Mucosa of descending colon (tissue), 3 donors: Measurements from ENCODE around the gene CCDC6. TPM values are rescaled to one million over a fixed set of nuclear protein-coding genes. Genes with fewer than 3 reads are reported as not detected.

Experiments
- ATAC-seq: fragments of 200-7000 bp; cut with Tn5 transposase; one replicate; pipeline ENCODE4 v1.9.1; 2020; ENCODE audit warnings: mild to moderate bottlenecking, moderate library complexity
- DNase-seq, 3 donors: peaks; one replicate each; pipeline ENCODE4 v3.0.0-alpha.2; 2020
- H3K36me3 ChIP-seq: fragments of 200-600 bp; one replicate; pipeline ENCODE4 v1.8.0; 2021; ENCODE audit warnings: low read depth, mild to moderate bottlenecking
- H3K4me1 ChIP-seq: fragments of 200-600 bp; one replicate; pipeline ENCODE4 v1.8.0; 2021; ENCODE audit warnings: low read depth, mild to moderate bottlenecking
- H3K4me3 ChIP-seq: fragments of 200-600 bp; one replicate; pipeline ENCODE4 v1.8.0; 2021; ENCODE audit warnings: mild to moderate bottlenecking
- H3K9me3 ChIP-seq: fragments of 200-600 bp; one replicate; pipeline ENCODE4 v1.8.0; 2021; ENCODE audit warnings: mild to moderate bottlenecking
- intact Hi-C, 2 donors: fragments of 100-400 bp; cut with DNase I in 1 of 2; cut with micrococcal nuclease in 1 of 2; formaldehyde crosslinking; loops; one replicate each; pipeline versions ENCODE4 v1.11.0 to v1.11.1; 2022; cut with DNase I, micrococcal nuclease
- total RNA-seq, 3 donors: library from RNA; stranded (reverse); fragmentation: NEBNext Ultra II Directional in 2 of 3; extraction: Animal tissue kit (Norgen Biotek cat#: 25700) in 2 of 3; gene quantifications; one replicate each; pipeline versions ENCODE4 v1.2.1 to v1.2.4, GENCODE V29; 2021 to 2023
- TF ChIP-seq, protein P1 (sequence below): fragments of 200-600 bp; IDR thresholded peaks from one replicate; pipeline ENCODE4 v1.8.0; 2022; ENCODE audit warnings: antibody characterized with exemption, mild to moderate bottlenecking
- donor health status: DM: no; HTN: no; CAD: no; lungs with moderate emphysema.
- donor health status: DM: no; HTN: no; CAD: no.
- donor health status: DM: no; HTN: yes; CAD: no.

Gene CCDC6
- total RNA-seq, 3 donors from 2014 or later: 54.5 to 73.1 (median 62.7) TPM

DNA sequence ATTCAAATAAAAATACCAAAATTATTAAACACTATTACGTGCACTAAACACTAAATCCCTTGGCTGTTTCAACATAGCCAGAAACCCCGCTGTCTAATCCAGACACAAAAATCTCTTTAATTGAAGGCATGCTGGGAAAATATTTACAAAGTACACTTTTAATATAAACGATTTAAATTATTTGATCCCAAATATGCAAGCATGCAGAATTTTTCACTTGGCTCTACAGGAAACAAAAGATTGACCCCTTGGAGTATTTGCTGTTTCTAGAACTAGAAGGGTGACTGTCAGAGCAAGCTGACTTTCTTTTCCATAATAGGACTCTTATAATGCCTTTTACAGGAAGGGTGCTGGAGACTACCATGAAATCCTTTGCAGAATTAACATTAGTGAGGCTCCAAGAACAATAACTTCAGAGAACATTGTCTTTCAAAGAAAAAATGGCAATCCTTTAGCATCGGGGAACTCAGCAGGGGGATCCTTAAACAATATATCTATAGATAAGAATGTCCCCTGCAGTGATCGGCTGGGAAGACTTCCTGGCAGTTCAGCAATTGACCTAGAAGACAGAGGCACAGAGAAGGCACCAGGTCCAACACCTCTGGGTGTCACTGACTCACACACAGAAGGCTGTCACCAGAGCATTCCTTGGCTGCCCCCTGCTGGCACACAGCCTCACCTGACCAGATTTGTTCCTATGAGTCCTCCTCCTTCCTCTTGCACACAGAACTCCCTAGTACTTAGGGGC, 97.3 kb downstream of the CCDC6 start:
- intact Hi-C loops: loop anchor here (2.0 to 10.0 kb wide), 2 partner anchors 182 to 184 kb away; no protein-coding TSS in a partner anchor
- Histone ChIP-seq H3K4me1 (no peaks in the 10 kb centered on the region), H3K36me3 (peaks cover 4% of the 10 kb centered on the region), H3K4me3 (no peak overlapping the region), H3K9me3 (no peaks in the 10 kb centered on the region)
- ATAC-seq: peak; percentile 95
- TF ChIP-seq, protein P1, sequence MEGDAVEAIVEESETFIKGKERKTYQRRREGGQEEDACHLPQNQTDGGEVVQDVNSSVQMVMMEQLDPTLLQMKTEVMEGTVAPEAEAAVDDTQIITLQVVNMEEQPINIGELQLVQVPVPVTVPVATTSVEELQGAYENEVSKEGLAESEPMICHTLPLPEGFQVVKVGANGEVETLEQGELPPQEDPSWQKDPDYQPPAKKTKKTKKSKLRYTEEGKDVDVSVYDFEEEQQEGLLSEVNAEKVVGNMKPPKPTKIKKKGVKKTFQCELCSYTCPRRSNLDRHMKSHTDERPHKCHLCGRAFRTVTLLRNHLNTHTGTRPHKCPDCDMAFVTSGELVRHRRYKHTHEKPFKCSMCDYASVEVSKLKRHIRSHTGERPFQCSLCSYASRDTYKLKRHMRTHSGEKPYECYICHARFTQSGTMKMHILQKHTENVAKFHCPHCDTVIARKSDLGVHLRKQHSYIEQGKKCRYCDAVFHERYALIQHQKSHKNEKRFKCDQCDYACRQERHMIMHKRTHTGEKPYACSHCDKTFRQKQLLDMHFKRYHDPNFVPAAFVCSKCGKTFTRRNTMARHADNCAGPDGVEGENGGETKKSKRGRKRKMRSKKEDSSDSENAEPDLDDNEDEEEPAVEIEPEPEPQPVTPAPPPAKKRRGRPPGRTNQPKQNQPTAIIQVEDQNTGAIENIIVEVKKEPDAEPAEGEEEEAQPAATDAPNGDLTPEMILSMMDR: peak; percentile 63
- peak; percentile 76 to 94 (median 91) for DNase-seq

DNA sequence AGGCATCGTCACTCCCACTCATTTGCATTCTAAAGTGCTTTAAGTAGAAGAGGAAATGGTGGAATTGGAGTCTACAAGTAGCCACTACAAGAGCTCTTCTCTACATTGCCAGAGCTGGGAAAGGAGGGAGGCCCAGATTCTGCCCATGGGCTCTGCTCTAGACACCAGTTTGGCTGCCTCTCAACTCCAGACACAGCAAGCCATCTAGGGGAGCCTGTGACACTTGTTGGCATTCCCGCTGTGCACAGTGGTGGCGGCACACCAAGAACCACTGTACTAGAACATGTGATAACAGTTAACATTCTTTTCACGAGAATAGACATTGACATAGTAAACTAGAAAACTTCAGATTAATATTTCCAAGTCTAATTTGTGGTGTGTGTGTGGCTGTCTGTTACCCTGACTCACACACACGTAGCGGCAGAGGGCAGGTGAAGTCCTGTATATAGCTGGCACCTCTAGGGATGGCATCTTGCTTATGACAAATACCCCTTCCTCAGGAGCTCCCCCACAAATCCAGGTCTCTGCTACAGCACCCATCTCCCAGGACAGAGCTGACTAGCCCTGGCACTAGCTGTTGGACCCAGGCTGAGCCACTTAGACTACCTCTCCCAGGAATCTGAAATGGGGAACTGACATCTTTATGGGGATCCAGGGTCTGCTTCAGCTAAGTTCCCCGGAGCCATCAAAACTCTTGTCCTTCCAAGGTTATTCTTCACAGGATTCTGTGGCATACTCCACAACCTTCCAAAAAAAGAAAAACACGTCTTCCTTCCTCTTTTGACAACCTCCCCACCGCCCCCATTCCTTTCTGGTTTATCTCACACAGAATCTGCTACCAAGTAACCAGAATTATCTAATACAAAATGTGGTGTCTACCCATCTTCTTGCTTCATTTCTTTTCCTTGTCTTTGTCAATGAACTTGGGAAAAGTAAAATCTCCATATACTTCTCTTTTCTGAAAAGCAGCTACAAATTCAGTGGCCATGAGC, 98.4 kb downstream of the CCDC6 start:
- no peaks in the 10 kb centered on the region for H3K9me3 ChIP-seq
- TF ChIP-seq, protein P1: no peak
- no peaks in the 10 kb centered on the region for H3K4me1 ChIP-seq
- peaks cover 4% of the 10 kb centered on the region for H3K36me3 ChIP-seq
- DNase-seq: no peak
- no peak overlapping the region for H3K4me3 ChIP-seq
- intact Hi-C loops: loop anchor here (2.0 to 10.0 kb wide), 2 partner anchors 181 to 183 kb away; no protein-coding TSS in a partner anchor
- ATAC-seq: no peak

DNA sequence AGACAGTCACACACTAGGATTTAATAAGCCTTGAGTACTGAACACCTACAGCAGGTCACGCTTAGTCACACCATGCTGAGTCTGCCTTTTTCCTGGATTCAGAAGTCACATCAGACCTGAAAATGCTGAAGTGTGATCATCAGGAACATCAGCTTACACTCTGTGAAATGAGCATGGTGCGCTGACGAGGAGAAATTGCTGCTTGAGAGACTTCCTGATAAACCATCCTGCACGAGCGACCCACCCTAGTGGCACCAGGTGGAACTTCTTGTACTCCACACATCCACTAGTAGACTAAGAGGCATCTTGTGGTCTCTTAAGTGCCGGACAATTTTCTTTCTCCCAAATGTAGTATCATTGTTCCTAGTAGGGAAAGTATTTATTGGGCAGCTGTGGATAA, 101.3 kb downstream of the CCDC6 start:
- peak; percentile 83 for ATAC-seq
- TF ChIP-seq, protein P1: peak; percentile 56

DNA sequence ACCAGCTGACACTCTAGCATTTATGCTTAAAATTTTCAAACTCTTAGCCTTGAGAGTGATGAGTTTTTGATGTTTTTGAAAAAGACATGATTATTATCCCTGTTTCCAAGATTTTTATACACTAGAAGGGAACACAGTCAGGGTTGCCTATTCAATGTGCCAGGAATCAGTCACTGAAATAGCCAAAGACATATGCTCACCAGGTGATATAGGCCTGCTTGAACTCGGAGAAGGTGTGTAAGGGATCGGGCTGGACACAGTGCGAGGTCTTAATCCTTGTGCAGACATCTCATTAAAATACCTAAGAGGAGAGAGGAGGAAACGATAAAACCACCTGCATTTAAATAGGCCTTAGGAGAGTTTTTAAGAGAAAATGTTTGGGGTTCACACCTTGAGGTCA, 102.1 kb downstream of the CCDC6 start:
- DNase-seq (no peak), ATAC-seq (no peak)
- H3K4me1 ChIP-seq: no peaks in the 10 kb centered on the region
- TF ChIP-seq, protein P1: no peak
- H3K9me3 ChIP-seq: no peaks in the 10 kb centered on the region
- no peak overlapping the region for H3K4me3 ChIP-seq
- H3K36me3 ChIP-seq: no peaks in the 10 kb centered on the region
- intact Hi-C loops: loop anchor here in 1 of 2 donors (10.0 kb wide), 1 partner anchor 179 kb away; no protein-coding TSS in a partner anchor

More for the DNA sequence above, 101.3 kb downstream of the CCDC6 start:
- Histone ChIP-seq H3K4me3 (no peak overlapping the region), H3K4me1 (no peaks in the 10 kb centered on the region), H3K36me3 (peaks cover 4% of the 10 kb centered on the region), H3K9me3 (no peaks in the 10 kb centered on the region)
- intact Hi-C loops: loop anchor here in 1 of 2 donors (10.0 kb wide), 1 partner anchor 180 kb away; no protein-coding TSS in a partner anchor
- peak; percentile 49 to 86 (median 72) for DNase-seq

DNA sequence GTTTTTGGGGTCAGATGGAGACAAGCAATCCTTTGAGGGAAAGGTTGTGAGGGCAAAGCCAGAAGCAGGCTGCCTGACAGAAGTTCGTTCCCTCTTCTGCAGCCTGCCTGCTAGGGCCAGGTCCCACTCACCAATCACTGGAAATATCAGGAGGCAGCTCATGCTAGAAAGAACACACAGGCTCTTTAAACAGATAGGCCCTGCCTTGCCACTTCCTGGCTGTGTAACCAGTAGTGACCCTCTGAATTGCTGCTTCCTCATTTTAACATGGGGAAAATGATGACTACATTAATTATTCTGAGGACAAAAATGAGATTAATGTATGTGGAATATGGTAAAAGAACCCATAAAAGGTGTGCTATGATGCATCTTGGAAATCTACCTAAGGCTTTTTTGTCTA, 102.6 kb downstream of the CCDC6 start:
- no peaks in the 10 kb centered on the region for H3K36me3 ChIP-seq
- intact Hi-C loops: loop anchor here in 1 of 2 donors (10.0 kb wide), 1 partner anchor 179 kb away; no protein-coding TSS in a partner anchor
- H3K9me3 ChIP-seq: no peaks in the 10 kb centered on the region
- DNase-seq (peak in 1 of 3 donors; percentile 12), ATAC-seq (no peak)
- TF ChIP-seq, protein P1: no peak
- H3K4me3 ChIP-seq: no peak overlapping the region
- no peaks in the 10 kb centered on the region for H3K4me1 ChIP-seq
